ENCODE data around the gene C19orf38.

C19orf38 gene

DNA sequence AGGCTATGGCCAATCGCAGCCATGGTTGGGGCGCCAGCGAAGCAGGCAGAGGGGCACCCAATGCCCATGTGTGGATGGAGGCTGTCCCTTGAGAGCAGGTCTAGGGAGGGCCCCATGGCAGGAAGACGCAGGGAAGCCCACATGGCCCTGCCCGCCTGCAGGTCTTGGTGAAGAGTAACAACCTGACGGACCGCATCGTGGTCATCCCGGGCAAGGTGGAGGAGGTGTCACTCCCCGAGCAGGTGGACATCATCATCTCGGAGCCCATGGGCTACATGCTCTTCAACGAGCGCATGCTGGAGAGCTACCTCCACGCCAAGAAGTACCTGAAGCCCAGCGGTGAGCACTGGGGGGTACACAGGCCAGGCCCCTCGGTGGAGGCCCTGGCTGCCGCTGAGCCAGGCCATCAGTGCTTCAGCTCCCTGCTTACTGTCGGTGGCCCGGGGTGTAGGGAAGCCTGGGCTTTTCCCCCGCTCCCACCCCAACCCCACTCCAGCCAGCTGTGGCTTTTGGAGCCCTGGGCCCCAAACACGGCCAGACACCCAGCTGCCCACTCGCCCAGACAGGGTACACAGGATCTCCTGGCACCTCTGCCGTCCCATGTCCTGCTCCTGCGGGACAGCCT lies 65.6 kb downstream of the C19orf38 start:
- no peak for TF ChIP-seq ZNF70 (CRISPR knock-in tag; IDR thresholded peaks at IDR 0.05)
- no peak for TF ChIP-seq CSRNP3 (CRISPR knock-in tag; IDR thresholded peaks at IDR 0.05)
- no peak for TF ChIP-seq TOX (CRISPR knock-in tag; IDR thresholded peaks at IDR 0.05; ENCODE audit: borderline replicate concordance)
- no peak for TF ChIP-seq POU6F1 (CRISPR knock-in tag; IDR thresholded peaks at IDR 0.05; ENCODE audit: borderline replicate concordance, low read depth)
- TF ChIP-seq TSHZ2 (CRISPR knock-in tag; IDR thresholded peaks at IDR 0.05): no peak
- TF ChIP-seq SNAI2 (CRISPR knock-in tag; IDR thresholded peaks at IDR 0.05): no peak
- TF ChIP-seq OSR1 (CRISPR knock-in tag; IDR thresholded peaks at IDR 0.05): no peak
- no peak for TF ChIP-seq TCF4 (CRISPR knock-in tag; IDR thresholded peaks at IDR 0.05; ENCODE audit: borderline replicate concordance)
- TF ChIP-seq ESRRG (CRISPR knock-in tag; IDR thresholded peaks at IDR 0.05): no peak
- no peak for TF ChIP-seq ZC3H10 (CRISPR knock-in tag; IDR thresholded peaks at IDR 0.05)
- no peak for TF ChIP-seq ZFP30 (CRISPR knock-in tag; IDR thresholded peaks at IDR 0.05)
- TF ChIP-seq PATZ1 (CRISPR knock-in tag; IDR thresholded peaks at IDR 0.05; ENCODE audit: borderline replicate concordance): no peak
- no peak for TF ChIP-seq ISL1 (CRISPR knock-in tag; IDR thresholded peaks at IDR 0.05)
- TF ChIP-seq ARNTL (CRISPR knock-in tag; IDR thresholded peaks at IDR 0.05; ENCODE audit: borderline replicate concordance, low read depth): no peak
- ATAC-seq: no peak

GRCh38 chr19:10915130-10916091 lies 67.2 kb downstream of the C19orf38 start:
- TF ChIP-seq PATZ1 (CRISPR knock-in tag; IDR thresholded peaks at IDR 0.05; ENCODE audit: borderline replicate concordance) (peak; percentile 72; the same call in 1 of the 2 replicates), TCF4 (CRISPR knock-in tag; IDR thresholded peaks at IDR 0.05; ENCODE audit: borderline replicate concordance) (peak; percentile 54; the same call in 1 of the 2 replicates), POU6F1 (CRISPR knock-in tag; IDR thresholded peaks at IDR 0.05; ENCODE audit: borderline replicate concordance, low read depth) (no peak)

DNA sequence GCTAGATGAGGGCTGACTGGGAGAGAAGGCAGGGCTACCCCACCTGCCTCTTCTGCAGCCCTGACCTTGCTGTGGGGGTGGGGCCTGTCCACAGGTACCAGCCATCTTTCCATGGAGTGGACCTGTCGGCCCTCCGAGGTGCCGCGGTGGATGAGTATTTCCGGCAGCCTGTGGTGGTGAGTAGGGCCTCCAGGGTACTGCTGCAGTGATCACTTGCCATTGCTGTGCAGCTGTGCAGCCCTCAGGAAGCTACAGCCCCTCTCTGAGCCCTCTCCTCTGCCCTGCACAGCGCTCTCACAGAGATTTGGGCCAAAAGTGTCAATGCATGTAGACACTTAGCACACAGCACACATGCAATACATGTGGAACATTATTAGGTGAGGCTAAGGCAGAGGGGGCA lies 68.4 kb downstream of the C19orf38 start:
- ATAC-seq: no peak
- TF ChIP-seq ARNTL (CRISPR knock-in tag; IDR thresholded peaks at IDR 0.05; ENCODE audit: borderline replicate concordance, low read depth) (no peak), PATZ1 (CRISPR knock-in tag; IDR thresholded peaks at IDR 0.05; ENCODE audit: borderline replicate concordance) (no peak), TOX (CRISPR knock-in tag; IDR thresholded peaks at IDR 0.05; ENCODE audit: borderline replicate concordance) (no peak), POU6F1 (CRISPR knock-in tag; IDR thresholded peaks at IDR 0.05; ENCODE audit: borderline replicate concordance, low read depth) (no peak), ZNF8 (CRISPR knock-in tag; IDR thresholded peaks at IDR 0.05) (no peak), CREB5 (CRISPR knock-in tag; IDR thresholded peaks at IDR 0.05; ENCODE audit: low read depth) (no peak), CSDC2 (CRISPR knock-in tag; IDR thresholded peaks at IDR 0.05) (no peak), ZC3H10 (CRISPR knock-in tag; IDR thresholded peaks at IDR 0.05) (no peak)

More at GRCh38 chr19:10915130-10916091, 67.2 kb downstream of the C19orf38 start:
- peak; percentile 93 for ATAC-seq

Measured in SK-N-SH treated with all-trans-retinoic acid at 6 μM for 48 hours (cell line).